GM18861 (cell line): ENCODE data around the gene FBXL22.

Experiments
- ATAC-seq: cut with Tn5 transposase; IDR thresholded peaks from one replicate; pipeline ENCODE4 v1.9.1; 2021; ENCODE audit not compliant: unreplicated experiment

Gene FBXL22

GRCh38 chr15:63597038-63597790 lies at the start of gene FBXL22:
TSS of gene FBXL22 (plus strand) at chr15:63597387. CDS start at chr15:63597393, 6 bp downstream.
- no peak for ATAC-seq

GRCh38 chr15:63551400-63551799 lies 45.8 kb upstream of the FBXL22 start:
- no peak for ATAC-seq

- ATAC-seq, result no peak
Measured at GRCh38 chr15:63553388-63553791, 43.8 kb upstream of the FBXL22 start.

GRCh38 chr15:63554337-63554927 lies 42.8 kb upstream of the FBXL22 start:
- no peak for ATAC-seq

GRCh38 chr15:63555507-63555906 lies 41.7 kb upstream of the FBXL22 start:
- ATAC-seq, result no peak

GRCh38 chr15:63556246-63556645 lies 40.9 kb upstream of the FBXL22 start:
- ATAC-seq, result no peak

- no peak for ATAC-seq
Measured at GRCh38 chr15:63556736-63557135, 40.5 kb upstream of the FBXL22 start.

- ATAC-seq, result no peak
Measured at GRCh38 chr15:63559753-63560152, 37.4 kb upstream of the FBXL22 start.

GRCh38 chr15:63560741-63561448 lies 36.3 kb upstream of the FBXL22 start:
- ATAC-seq, result no peak

- no peak for ATAC-seq
Measured at GRCh38 chr15:63564093-63564492, 33.1 kb upstream of the FBXL22 start.

GRCh38 chr15:63565536-63566186 lies 31.5 kb upstream of the FBXL22 start:
- no peak for ATAC-seq

- ATAC-seq, result no peak
Measured at GRCh38 chr15:63572749-63573464, 24.3 kb upstream of the FBXL22 start.

GRCh38 chr15:63573533-63573932 lies 23.7 kb upstream of the FBXL22 start:
- ATAC-seq, result no peak

GRCh38 chr15:63575312-63575711 lies 21.9 kb upstream of the FBXL22 start:
- no peak for ATAC-seq

GRCh38 chr15:63576441-63576840 lies 20.7 kb upstream of the FBXL22 start:
- ATAC-seq, result no peak

GRCh38 chr15:63582179-63582578 lies 15.0 kb upstream of the FBXL22 start:
- no peak for ATAC-seq

GRCh38 chr15:63582718-63583426 lies 14.3 kb upstream of the FBXL22 start:
- no peak for ATAC-seq

- no peak for ATAC-seq
Measured at GRCh38 chr15:63586790-63587189, 10.4 kb upstream of the FBXL22 start.

- no peak for ATAC-seq
Measured at GRCh38 chr15:63587527-63587926, 9.7 kb upstream of the FBXL22 start.

GRCh38 chr15:63588826-63589225 lies 8.4 kb upstream of the FBXL22 start:
- ATAC-seq, result no peak
